GM10266 (cell line): Measurements from ENCODE around the gene FABP7.
A peak's percentile ranks its signal among the peaks of the same experiment; 100 is the strongest.

Experiments
- DNase-seq: peaks from one replicate; pipeline ENCODE4 v3.0.0; 2012; ENCODE audit errors: extremely low spot score
- CTCF ChIP-seq: IDR thresholded peaks from 2 replicates; pipeline ENCODE4 v1.5.1; 2012; ENCODE audit warnings: mild to moderate bottlenecking, low read depth; ENCODE audit not compliant: control insufficient read depth, insufficient read depth; ENCODE audit errors: missing control alignments

FABP7 gene

GRCh38 chr6:122779667-122780066 lies at the start of gene FABP7:
Gene FABP7 (plus strand): TSS chr6:122779716. CDS start chr6:122779795, 79 bp downstream.
- no peak for TF ChIP-seq CTCF
- DNase-seq = no peak

GRCh38 chr6:122730334-122730733 lies 49.2 kb upstream of the FABP7 start:
- no peak for TF ChIP-seq CTCF
- no peak for DNase-seq

- TF ChIP-seq CTCF = peak; percentile 58
- DNase-seq = no peak
Observed at GRCh38 chr6:122730775-122731386, 48.6 kb upstream of the FABP7 start.

GRCh38 chr6:122733259-122733658 lies 46.3 kb upstream of the FABP7 start:
- no peak for TF ChIP-seq CTCF
- DNase-seq = no peak

GRCh38 chr6:122734529-122735395 lies 44.8 kb upstream of the FABP7 start:
- DNase-seq = no peak
- TF ChIP-seq CTCF = no peak

GRCh38 chr6:122735582-122735981 lies 43.9 kb upstream of the FABP7 start:
- TF ChIP-seq CTCF = no peak
- DNase-seq = no peak

- no peak for TF ChIP-seq CTCF
- no peak for DNase-seq
Observed at GRCh38 chr6:122736163-122736562, 43.4 kb upstream of the FABP7 start.
